GM19023 (cell line): ENCODE results near the gene CACNA1I.

Experiments
- ATAC-seq: cut with Tn5 transposase; IDR thresholded peaks from one replicate; pipeline ENCODE4 v1.9.1; 2021; ENCODE audit warnings: mild to moderate bottlenecking, moderate library complexity; ENCODE audit not compliant: unreplicated experiment

CACNA1I gene

DNA sequence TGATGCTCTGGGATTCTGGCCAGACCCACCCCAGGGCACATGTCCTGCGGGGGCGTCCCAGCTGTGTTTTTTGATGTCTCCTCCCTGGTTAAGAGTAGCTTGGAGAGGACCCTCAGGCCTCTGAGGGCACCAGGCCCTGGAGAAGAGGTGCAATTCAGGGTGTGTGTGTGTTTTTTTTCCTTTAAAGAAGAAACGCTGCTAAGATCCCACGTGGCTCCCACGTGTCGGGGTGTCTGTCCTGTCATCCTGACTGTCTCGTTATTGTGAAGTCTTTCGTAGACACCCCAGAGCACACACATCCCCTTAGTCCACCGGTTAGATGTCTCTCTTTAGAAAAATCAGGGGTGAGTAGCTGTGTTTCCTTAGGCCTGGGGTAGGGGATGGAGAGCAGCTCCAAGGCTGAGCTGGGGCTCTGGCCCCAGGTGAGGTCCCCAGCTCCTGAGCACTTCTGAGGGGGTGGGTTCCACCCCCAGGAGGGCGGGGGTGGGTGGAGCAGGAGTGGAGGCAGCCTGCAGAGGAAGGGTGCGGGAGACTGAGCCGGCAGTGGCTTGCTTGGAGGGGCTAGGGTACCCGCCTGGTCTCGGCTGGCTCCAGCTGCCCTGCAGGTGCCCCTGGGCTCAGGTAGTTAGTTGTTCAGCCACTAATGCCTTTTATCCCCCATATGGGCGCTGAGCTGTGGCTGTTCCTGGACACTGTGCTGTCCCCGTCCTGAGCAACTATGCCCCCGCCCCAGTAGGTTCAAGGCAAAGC lies 116.4 kb downstream of the CACNA1I start:
- no peak for ATAC-seq

DNA sequence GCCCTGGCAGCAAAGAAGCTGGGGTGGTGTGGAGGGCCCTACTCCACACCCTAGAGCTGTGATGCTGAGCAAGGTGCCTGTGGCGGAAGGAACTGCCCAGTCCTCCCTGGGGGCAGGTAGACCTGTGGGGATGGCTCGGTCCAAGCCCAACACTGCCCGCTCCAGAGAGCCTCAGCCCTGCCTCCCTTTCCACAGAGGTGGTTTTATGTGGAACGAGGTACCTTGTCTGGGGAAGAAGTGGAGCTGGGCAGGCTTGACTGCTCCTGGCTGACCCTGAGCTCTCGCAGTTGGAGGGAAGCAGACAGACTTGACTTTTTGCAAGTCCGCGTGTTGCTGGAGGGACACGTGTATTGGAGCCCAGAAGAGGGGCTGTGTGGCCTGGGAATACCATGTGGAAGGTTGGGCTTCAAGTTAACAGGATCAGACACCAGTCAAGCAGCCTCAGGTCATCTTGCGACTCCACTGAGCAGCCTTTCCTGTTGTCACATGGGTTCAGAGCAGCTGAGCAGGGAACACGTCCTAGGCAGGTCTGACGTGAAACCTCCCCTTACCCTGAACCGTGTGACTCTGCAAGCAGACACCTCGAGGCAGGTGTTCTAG lies 117.7 kb downstream of the CACNA1I start:
- ATAC-seq: no peak

DNA sequence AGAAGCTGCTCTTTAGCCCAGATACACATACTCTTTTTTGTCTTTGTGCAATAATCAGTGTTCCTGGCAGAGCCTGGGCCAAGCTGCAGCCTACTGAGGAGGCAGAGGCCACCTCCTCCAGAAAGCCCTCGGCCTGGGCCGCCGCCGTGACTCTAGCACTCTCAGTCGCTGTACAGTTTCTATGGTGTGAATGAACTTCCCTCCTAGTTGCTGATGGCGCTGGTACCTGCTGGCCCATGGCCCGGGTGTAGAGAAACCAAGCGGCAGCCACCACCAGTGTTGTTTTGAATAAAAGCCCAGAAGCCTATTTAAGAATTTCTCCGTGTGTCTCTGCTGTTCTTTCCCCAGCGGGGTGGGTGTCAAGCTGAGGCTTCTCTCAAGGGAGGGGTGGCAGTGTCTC lies 118.9 kb downstream of the CACNA1I start:
- ATAC-seq: no peak

DNA sequence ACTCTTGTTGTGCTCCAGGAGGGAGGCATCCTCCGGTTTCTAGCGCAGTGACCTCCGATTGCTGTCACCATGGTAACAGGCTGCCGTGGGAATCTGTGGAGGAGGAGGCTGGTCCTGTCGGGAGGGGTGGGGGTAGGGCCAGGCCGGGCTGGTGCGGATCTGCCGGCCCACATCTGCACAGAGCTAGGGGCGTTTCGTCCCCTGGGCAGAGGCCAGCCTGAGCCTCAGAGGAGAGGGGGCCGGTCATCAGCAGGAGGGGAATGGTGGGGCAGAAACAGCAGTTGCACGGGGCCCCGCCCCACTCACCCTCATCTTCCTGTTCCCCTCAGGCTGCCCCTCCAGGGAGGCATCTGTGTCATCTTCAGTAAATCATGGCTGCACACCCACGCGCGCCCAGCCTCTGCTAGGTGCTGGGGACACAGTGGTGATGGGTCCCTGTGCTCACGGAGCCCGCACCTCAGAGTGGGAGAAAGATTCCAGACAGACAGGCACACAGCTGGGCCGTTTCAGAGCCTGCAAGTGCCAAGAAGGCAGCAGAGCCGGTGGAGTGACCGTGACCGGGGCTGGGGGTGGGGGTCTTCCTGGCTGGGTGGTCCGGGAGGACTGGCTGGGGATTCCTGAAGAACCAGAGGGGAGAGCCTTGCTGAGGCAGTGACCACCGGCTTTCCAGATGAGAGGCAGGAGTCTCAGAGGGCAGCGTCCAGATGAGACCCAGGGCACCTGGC lies 120.5 kb downstream of the CACNA1I start:
- ATAC-seq: no peak

DNA sequence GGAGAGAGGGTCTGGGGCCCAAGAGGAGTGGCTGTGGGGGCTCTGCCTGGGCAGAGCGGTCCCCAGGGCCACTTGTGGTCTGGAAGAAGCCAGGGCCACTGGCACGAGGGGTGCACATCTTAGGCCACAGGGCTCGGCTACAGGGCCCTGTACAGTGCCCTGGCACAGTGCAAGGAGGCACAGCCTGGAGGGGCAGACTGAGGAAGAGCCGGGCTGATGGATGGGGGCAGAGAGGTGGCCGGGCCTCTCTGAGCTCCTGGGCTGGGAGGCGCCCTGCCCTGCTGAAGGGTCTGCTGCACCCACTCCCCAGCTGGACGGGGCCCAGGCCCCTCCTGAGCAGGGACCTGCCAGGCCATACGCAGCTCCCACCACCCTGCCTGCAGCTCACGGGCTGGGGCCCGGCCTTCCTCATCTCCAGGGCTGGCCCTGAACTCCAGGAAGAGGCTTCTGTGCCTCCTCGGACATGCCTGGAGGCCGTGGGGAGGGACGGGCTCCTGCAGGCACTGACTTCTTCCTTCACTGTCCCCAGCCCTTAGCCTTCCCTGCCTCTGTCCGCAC lies 123.5 kb downstream of the CACNA1I start:
- no peak for ATAC-seq

DNA sequence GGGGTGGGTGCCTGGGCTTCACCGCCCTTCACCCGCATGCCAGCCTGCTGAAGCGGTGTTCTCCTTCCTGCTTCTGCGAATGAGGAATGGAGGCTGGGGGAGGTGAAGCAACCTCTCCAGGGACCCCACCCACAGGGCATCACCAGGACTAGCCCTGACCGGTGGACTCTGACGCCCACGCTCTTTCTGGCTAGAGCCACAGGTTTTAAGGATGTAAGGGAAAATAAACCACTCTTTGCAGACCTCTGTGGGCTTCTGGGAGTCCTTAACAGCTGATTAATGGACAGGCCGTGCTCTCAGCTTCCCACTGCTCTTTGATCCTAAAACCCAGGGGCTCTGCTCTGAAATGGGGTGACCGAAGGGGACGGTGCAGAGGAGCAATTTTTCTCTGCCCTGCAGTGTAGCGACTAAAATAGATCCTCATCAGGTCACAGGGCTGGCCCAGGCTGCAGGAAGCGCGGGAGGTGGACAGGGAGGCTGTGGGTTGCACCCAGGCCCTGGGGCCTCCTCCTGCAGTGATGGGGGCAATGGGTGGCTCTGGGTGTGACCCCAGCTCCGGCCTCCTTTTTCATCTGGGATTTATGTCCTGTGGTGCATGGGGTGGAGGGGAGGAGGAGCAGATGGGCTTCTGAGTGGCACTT lies 127.4 kb downstream of the CACNA1I start:
- ATAC-seq: no peak

DNA sequence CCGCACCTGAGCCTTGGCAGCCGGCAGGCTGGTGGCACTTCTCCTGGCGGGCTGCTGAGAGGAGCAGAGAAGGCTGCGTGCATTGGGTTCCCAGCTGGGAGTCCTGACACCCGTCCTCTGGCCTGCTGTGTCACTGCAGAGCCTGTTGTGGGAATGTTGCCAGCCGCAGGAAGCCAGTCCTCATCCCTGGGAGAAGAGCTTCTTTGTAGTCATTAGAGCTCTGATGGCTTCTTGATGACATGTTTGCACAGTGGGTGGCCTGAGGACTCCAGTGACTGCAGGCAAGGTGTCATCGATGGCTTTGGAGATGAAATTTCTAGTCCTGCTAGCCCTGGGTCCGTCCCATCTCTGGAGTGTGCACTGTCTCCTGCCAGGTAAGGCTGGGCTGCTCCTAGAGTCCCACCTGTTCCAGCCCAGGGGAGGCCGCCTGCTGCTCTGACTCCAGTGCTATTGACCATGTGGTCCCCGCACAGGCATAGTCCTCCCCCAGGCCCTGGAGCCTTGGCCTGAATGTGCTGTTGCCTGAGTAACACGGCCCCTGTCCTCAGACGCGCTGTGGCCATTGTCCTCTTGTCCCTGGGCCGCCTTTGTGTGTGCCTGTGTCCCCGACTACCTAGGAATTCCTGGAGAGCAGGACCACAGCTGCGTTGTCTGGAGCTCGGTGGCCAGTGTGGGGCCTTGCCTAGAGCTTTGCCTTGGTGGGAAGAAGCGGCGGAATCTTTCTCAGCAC lies 129.2 kb downstream of the CACNA1I start:
- no peak for ATAC-seq

DNA sequence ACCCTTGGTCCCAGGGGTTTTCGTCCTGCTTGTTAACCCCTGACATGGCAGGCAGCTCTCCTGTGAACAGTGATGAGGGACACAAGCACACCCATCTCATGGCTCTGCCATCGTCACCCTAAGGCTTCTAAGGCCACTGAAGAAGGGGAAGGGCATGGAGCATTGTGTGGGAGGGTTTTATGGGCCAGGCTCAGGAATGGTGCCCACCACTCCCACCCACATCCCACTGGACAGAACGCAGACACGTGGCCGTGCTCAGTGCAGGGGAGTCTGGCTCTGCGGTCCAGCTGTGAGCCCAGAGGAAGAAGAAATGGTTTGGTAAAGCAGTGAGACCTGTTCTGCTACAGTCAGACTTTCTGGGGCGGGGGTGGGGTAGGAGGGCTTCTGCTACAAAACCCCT lies 130.0 kb downstream of the CACNA1I start:
- no peak for ATAC-seq

DNA sequence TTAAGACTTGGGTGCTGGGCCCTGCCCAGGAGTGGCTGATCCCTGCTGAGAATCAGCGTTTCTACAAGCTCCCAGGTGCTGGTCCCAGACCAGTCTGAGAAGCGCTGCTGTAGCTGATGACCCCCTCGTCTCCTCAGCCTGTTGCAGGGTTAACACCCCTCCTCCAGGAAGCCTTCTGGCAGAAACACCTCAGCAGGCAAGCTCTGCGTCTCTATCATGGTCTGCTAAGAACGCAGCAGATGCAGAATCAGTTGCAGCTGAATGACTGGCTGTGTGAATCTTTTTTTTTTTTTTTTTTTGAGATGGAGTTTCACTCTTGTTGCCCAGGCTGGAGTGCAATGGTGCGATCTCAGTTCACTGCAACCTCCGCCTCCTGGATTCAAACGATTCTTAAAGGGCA lies 132.5 kb downstream of the CACNA1I start:
- no peak for ATAC-seq

DNA sequence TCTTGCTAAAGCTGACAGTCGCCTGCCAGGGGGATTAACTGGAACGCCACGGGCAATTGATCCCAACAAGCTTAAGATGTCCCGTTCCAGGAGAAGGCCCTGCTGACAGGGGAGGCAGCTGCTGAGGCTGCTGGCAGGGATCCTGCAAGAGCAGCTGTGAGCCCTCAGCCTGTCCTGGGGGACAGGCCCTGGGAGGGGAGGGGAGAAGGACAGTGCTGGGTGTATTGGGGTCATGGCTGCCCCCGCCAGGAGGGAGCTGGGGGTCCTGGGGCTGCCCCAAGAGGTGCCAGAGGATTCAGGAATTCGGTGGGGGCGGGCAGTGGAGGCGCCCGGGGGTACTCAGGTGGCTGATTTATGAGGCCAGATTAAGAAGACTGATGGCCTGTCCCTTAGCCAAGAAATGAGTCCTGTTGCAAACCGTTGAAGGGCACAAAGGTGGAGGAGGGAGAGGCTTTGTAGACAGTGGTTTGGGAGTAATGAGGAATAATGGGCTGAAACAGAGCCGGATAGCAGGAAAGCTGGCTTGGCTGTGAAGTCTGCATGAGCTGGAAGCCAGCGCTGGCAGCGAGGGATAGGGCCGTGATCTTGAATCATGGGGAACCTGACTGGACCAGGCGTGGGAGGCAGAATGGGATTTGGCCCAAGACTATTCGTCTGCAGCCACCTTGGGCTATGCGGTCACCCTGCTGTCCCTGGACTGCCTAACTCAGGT lies 133.5 kb downstream of the CACNA1I start:
- ATAC-seq: no peak

DNA sequence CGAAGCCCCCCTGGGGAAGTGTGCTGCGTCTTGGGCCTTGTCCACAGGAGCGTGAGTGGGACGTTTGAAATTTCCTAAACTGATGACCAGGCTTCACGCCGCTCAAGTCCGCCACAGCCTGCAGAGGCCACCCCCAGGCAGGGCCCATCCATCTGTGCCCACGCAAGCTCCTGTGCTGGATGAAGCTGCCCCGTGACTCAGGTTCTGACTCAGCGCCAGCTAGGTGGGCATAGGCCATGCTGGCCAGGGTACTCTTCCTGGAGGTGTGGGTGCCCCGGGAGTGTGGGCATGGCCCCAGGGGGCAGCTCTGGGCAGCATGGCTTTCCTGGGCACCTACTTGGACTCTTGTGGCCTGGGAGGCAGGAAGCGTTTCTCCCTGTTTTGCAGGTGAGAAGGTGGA lies 134.8 kb downstream of the CACNA1I start:
- no peak for ATAC-seq

DNA sequence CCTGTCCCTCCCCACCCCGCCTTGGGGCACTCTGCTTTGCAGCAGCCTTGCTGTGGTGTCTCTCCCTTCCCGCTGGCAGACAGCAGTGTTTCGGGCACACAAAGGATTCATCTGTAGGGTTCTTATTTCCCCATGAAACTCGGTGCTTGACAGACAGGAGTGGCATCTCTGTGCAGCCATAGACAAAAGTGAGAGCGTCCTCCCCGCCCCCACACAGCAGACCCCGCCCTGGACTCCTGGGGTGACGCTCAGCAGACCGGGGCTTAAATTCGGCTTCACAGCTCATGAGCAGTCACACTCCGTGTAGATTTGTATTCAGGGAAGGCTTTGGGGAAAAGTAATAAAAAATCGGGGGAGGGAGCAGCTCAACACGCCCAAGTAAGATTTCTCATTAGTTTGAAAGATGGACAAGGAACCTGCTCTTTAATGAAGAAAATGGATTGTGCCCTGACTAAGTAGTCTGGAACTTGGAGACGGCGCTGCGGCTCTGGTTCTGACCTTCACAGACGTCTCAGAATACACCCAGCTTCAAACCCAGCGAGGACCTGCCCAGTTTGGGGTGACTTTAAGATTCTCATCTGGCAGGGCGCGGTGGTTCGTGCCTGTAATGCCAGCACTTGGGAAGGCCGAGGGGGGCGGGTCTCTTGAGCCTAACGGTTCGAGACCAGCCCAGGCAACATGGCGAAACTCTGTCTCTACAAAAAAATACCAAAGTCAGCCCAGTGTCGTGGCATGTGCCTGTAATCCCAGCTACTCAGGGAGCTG lies 136.0 kb downstream of the CACNA1I start:
- ATAC-seq: no peak

DNA sequence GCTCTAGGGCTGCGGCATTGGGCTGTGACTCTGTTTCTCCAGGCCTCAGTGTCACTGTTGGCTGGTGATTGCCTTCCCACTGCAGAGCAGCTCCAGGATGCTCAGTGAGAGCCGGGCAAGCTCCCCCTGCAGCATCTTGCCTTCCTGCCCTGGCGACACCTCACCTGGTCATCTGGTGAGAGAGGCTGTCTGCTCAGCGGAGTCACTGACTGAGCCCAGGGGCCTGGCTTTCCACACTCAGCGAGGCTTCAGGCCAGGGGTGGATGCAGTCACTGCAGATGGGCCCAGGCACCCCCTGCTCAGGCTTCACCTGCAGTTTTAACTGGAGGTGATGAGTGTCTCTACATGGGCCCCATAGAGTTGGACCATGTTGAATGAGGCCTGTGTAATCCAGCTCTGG lies 136.8 kb downstream of the CACNA1I start:
- ATAC-seq: no peak

DNA sequence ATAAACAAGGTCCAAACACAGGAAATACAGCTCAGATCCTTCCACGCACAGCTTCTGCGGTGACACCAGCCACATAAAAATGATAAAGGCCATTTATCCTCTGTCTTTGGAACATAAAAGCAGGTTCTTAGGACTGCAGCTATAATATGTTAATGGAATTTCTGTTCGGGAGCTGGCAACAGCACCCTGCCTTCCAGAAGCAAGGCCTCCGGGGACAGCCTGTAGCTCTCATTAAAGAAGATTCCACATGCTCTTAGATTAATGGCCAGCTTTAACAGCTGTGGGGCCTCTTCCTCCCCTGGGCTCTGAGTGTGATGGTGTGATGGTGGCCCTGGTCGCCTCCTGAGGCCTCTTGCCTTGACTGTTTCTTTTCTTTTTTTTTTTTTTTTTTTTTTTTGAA lies 137.3 kb downstream of the CACNA1I start:
- no peak for ATAC-seq

DNA sequence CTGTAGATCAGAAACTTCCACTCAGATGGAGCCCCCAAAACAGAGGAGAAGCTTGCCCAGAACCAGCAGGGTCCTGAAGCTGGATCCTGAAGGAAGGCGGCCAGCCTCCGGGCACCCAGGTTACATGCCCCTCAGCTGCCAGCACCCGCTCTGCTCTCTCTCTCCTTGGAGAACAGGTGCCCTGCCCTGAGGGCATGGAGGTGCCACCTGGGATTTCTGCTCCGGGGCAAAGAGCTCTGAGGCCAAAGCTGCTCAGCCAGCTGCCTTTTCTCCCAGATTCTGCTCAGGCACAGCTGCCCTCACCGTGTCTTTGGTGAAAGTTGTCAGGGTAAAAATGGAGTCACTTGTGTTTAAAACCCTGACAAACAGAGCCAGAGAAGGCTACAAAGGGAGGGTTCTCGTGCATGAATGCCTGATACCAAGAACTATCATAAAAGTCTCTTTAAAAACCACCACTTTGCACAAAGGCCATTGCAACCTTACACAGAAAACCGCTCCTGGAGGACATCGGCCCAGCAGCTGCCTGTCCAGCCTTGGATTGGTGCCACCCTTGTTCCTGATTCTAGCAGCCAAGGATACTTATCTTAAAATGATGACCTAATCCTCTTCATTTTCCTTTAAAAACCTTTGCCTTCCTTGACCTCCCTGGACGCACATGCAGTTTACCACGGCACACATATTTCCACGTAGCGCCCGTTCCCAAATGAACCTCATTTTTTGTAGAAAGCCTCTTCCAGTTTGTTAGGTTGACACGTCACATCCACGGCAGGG lies 140.0 kb downstream of the CACNA1I start:
- ATAC-seq: no peak

DNA sequence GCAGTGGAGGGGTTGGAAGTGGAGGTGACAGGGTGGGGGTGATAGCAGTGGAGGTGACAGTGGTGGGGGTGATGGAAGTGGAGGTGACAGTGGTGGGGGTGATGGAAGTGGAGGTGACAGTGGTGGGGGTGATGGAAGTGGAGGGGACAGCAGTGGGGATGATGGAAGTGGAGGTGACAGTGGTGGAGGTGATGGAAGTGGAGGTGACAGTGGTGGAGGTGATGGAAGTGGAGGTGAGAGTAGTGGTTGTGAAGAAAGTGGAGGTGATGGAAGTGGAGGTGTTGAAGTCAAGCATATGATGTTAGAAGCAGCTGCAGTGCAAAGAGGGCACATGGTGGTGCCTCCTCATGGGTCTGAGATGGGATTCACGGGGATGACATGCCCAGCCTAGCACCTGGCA lies 141.5 kb downstream of the CACNA1I start:
- ATAC-seq: no peak

DNA sequence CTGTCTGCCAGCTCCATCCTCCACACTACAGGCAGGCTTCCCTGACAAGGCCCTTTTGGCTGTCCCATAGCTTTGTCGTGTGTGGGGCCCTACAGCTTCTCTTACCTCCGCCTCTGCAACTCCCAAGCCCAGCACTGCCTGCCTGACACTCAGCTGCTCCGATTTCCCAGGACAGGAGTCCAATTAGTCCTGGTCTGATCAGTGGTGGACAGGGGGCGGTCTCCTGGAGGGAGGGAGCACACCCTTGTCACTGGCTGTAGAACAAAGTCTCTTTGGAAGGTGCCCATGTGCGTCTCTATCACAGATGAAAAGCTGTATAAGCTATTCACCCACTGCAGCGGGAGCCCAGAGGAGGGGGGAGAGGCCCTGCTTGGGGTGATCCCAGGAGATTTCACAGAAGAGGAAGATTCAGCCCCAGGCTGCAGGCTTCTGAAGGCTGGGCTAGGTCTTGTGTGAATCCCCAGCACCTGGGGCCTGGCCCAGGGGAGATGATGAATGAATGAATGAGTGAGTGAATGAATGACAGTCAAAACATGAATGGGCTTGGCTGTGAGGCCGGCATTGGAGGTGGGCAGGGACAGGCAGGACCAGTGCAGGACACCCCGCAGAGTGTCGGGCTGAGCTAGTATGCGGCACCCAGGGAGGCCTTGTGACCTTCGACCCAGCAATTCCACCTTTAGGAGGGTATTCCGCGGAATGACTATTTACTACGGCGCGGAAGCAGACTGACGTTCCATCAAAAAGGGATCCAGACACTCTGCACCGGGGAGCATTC lies 142.4 kb downstream of the CACNA1I start:
- ATAC-seq: no peak

DNA sequence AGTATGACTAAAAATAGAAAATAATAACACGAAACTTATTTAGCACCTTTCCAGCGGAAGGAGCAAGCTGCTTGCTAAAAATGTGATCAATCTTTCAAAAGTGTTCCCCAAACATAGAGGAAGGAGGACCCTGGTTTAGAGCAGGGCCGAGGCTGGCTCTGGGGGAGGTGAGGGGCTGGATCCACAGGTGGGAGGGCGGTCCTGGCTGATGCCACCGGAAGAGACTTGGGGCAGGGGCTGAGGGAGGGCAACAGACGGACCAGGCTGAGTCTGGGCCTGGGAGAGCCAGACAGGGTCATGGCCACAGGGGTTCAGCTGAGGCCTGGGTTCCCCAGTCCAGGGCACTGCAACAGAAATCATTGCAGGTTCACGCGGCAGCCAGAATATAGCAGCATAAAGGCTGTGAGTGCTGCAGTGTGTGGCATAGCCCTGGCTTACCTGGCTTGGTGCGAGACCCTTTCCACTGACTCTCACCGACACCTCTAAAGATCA lies 143.3 kb downstream of the CACNA1I start:
- ATAC-seq: no peak
